HG03439 (cell line): ENCODE measurements around the gene PET117.
A peak's percentile ranks its signal among the peaks of the same experiment; 100 is the strongest.
"Not testable (repeated sequence)": the region's sequence is repeated elsewhere in the genome, so short reads cannot be mapped to it uniquely, and the experiment has no call there.

ENCODE experiments used
- ATAC-seq: cut with Tn5 transposase; IDR thresholded peaks from one replicate; pipeline ENCODE4 v1.9.1; 2021; ENCODE audit warnings: mild to moderate bottlenecking, moderate library complexity; ENCODE audit not compliant: unreplicated experiment

Gene PET117, protein sequence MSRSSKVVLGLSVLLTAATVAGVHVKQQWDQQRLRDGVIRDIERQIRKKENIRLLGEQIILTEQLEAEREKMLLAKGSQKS

DNA sequence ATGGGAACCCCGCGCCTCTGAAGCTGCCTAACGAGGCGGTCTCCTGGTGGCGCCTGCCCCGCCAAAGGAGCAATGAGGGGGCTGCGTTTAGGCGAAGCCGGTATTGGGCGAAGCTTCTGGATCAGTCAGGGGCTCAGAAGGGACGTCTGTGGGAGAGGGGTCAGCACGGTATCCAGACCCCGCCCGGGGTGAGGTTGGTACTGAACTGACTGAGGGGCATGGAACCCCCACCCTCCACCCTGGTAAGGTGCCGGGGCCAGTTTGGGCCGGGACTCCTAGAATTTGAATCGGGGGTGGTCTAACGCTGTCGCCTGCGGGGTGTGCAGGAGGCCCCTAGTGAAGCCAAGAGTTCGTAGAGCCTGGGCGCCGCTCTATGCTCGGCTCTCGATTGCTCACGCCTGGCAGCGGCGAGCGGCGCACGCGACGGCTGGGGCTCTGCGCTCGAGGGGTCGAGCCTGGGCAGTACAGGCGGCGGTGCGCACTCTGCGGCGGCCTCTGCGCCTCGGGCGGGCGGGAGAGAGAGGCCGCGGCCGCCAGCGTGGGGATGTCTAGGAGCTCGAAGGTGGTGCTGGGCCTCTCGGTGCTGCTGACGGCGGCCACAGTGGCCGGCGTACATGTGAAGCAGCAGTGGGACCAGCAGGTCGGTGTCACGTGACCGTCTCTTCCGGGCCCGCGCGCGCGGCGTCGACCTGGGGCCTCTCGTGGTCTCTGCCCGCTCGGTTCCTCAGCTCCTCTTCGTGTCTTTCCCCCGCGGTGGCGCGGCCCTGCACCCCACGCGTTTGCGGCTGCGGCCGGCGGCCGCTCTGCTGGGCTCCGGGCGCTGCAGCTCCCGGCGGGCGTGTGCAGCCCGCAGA lies at the start of gene PET117, which contains the start of gene KAT14:
Gene PET117, plus strand, starts transcription at position 452 of the 854 bp plus-strand sequence. Its CDS starts 93 bp downstream, at position 545.
Gene KAT14, plus strand, starts transcription at position 452 of the 854 bp plus-strand sequence. CDS start 4,798 bp downstream, outside the sequence.
- ATAC-seq, result peak; percentile 86

- not testable (repeated sequence) for ATAC-seq
Observed at GRCh38 chr20:18088298-18088697, 49.4 kb upstream of the PET117 start.

DNA sequence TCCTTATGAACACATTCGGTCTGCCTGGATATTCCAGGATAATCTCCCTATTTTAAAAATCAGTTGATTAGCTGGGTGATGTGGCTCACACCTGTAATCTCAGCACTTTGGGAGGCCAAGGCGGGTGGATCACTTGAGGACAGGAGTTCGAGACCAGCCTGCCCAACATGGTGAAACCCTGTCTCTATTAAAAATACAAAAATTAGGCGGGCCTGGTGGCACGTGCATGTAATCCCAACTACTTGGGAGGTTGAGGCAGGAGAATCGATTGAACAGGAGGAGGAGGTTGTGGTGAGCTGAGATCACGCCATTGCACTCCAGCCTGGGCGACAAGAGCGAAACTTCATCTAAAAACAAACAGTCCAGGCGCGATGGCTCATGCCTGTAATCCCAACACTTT lies 48.8 kb upstream of the PET117 start:
- ATAC-seq, result not testable (repeated sequence)

DNA sequence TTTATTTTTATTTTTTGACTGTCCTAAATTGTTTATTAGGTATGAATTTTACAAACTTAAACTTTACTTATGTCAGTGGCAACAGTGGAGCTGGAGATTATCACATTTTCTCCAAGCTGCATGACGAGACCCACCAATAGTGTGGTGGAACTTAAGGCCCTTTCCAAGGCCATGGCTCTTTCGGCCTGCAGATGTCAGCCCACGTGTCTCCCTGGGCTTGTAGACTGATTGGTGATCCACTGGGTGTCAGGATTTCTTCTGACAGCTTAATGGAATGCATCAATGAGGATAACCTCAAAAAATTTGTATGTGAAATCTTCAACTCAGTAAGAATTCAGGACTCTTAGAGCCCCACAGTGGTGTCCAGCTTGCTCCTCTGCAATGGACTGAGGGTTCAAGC lies 47.6 kb upstream of the PET117 start:
- no peak for ATAC-seq

- ATAC-seq, result no peak
Observed at GRCh38 chr20:18090477-18090876, 47.2 kb upstream of the PET117 start.

DNA sequence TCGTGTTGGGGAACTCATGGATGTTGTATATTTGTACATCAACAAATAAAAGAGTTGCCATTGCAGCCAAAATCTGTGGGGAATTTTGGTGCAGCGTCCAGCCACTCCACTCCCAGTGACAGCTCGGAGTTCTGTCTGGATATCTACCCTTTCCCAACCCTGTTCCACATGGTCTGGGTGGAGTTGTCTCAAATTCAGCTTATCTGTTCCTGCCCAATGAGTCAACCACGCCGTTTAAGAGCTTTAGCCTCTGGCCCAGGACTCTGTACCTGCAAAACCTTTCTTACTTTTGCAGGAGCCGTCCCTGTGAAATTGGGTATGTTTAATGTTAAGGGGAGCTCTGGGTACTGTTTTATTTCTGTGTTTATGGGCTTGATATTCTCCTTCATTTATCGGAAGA lies 46.0 kb upstream of the PET117 start:
- no peak for ATAC-seq

DNA sequence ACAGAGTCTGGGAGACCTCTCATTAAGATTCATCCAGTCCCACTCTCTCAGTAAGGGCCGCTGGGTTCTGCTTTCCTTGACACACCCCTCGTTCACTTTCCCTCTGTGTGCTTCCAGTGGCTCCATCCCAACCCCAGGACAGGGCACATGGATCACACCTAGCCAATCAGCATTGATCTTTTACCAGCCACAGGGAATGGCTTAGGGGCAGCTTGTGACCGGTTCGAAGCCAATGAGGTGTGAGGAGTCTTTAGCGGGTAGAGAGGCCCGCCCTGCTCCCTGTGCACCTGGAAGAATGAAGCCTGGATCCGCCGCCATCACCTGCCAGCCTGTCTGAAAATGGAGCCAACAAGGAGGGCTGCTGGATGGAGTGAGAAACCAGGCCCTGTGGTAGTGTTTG lies 44.8 kb upstream of the PET117 start:
- no peak for ATAC-seq

DNA sequence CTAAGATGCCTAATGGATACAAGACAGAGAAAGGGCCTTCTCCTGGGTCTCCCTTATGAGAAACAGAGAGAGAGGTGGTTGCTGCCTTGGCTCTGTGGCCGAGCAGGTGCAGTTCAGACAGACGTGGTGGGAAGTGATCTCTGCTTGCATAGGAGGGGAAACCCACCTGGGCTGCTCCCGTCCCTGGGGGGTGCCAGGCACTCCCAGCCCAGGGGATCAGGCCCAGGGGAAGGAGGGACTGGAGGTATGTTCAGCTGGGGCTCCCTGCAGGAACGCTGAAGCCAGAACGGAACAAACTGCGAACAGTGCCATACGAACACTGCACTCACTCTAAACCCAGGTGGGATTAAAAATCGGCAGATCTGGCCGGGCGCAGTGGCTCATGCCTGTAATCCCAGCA lies 44.3 kb upstream of the PET117 start:
- ATAC-seq, result no peak

DNA sequence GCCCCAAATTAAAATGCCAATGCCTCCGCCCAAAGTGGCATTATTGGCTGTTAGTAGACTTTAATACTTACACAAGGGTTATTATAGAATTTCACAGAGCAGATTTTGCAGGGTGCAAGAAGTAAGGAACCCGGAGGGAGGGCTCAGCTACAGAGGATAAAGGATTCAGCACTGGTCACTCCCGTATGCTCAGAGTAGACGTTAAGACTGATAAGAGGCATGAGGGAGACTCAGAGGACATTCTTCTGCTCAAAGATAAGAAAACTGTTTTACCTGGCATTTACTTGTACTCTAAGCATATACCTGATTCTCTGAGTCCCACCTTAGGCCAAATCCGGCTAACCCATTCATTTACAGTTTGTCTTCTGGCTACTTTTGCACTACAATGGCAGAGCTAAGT lies 43.5 kb upstream of the PET117 start:
- no peak for ATAC-seq

- not testable (repeated sequence) for ATAC-seq
Observed at GRCh38 chr20:18100569-18100968, 37.1 kb upstream of the PET117 start.

GRCh38 chr20:18101125-18101810 lies 36.4 kb upstream of the PET117 start:
- ATAC-seq, result no peak

GRCh38 chr20:18103497-18103896 lies 34.2 kb upstream of the PET117 start:
- ATAC-seq, result no peak

DNA sequence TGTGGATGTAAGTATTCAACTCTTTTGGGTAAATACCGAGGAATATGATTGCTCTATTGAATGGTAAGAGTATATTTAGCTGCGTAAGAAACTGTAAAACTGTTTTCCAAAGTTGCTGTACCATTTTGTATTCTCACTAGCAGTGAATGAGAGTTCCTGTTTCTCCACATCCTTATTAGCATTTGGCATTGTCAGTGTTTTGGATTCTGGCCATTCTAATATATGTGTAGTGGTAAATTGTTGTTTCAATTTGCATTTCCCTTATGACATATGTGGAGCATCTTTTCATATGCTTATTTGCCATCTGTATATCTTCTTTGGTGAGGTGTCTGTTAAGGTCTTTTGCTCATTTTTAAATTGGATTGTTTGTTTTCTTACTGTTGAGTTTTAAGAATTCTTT lies 29.3 kb upstream of the PET117 start:
- no peak for ATAC-seq

- not testable (repeated sequence) for ATAC-seq
Observed at GRCh38 chr20:18128574-18128973, 9.1 kb upstream of the PET117 start.

DNA sequence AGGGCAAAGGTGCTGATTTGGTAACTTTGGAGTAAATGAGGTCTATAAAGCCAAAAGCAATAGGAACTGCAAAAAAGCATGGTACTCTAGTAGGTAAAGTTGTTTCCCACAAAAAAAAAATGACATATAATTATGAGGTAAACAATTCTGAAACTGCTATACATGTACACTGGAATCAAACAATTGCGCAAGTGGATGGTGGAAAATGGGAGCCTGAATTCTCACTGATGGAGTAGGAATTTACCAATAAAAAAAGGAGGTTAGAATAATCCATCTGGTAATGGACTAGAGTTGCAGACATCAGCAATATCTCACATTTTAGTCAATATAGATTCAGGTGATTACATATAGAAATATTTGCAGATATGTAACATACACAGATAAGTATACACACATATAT lies 5.0 kb upstream of the PET117 start:
- no peak for ATAC-seq

DNA sequence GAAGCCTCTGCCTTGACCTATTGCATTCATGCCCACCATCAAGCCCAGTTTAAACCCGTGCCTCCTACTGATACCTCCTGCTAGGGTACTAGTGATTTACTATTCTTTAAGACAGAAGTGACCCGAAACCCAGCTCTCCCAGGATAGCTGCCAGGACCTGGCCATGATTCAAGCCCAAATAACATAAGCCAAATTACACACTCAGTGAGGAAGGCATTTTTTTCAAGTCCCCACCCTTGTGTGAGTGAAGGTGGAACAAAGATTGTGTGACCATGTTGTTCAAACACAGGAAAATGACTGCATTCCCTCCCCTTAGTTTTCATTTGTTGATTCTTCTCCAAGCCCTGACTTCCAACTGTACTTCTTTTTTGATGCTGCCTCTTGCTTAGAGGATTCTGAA lies 3.7 kb upstream of the PET117 start:
- no peak for ATAC-seq

- peak; percentile 43 for ATAC-seq
Observed at GRCh38 chr20:18138266-18138582, 561 bp downstream of the PET117 start.

GRCh38 chr20:18138639-18139583 lies 1.2 kb downstream of the PET117 start:
- no peak for ATAC-seq

- no peak for ATAC-seq
Observed at GRCh38 chr20:18139832-18140231, 2.2 kb downstream of the PET117 start.

GRCh38 chr20:18144541-18145099 lies 7.0 kb downstream of the PET117 start:
- no peak for ATAC-seq

DNA sequence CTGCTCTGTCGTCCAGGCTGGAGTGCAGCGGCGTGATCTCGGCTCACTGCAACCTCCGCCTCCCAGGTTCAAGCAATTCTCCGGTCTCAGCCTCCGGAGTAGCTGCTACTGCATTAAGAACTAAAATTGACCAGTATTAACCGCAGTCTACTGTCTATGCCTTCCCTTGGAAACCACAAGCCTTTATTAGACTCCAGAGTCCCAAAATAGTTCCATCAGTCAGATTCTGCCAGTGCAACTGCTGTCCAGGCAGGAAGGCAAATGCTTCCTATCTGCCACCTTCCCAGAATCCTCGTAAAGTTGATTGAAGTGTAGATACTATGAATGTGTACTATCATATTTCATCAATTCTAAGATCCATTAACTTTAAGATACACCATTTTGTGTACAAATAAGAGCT lies 16.7 kb downstream of the PET117 start:
- no peak for ATAC-seq
